ENCODE results near the gene RNF217.
A peak's percentile ranks its signal among the peaks of the same experiment; 100 is the strongest.

Gene RNF217

GRCh38 chr6:125015152-125015551 is 52.9 kb downstream of the RNF217 start:
- Histone ChIP-seq H2BK120ac (ENCODE audit: low read depth, low read length) (no peak overlapping the region), H3K36me3 (ENCODE audit: control insufficient read depth in 1 of 2, insufficient read depth in 2 of 2, low read depth in 1 of 2, low read length in 2 of 2) (peaks cover 0 to 5% of the 10 kb centered on the region in 2 experiments), H3K9me3 (ENCODE audit: control insufficient read depth, low read length) (no peaks in the 10 kb centered on the region), H3K27me3 (ENCODE audit: control insufficient read depth in 1 of 2, insufficient read depth in 1 of 2, low read length in 2 of 2) (no peaks in the 10 kb centered on the region), H2BK5ac (ENCODE audit: low read depth, low read length, poor library complexity, severe bottlenecking) (no peak overlapping the region), H3K18ac (ENCODE audit: low read depth in 1 of 2, low read length in 2 of 2) (no peak overlapping the region), H3K4me2 (ENCODE audit: low read length, poor library complexity, severe bottlenecking) (no peak overlapping the region), H3K9ac (ENCODE audit: low read length) (peak overlapping the region; percentile 26), H2AK5ac (ENCODE audit: low read length, severe bottlenecking) (no peak overlapping the region), H4K8ac (ENCODE audit: low read length) (no peak overlapping the region), H3K4me1 (ENCODE audit: control insufficient read depth, insufficient read depth, low read depth, low read length) (peaks cover 1% of the 10 kb centered on the region), H3K4me3 (ENCODE audit: insufficient read depth in 1 of 2, low read depth in 1 of 2, low read length in 2 of 2) (no peak overlapping the region), H4K91ac (ENCODE audit: low read length) (no peak overlapping the region), H2AFZ (ENCODE audit: low read depth, low read length) (no peak overlapping the region), H2BK15ac (ENCODE audit: low read depth, poor library complexity, severe bottlenecking) (no peak overlapping the region), H2BK12ac (ENCODE audit: low read length in 2 of 2) (no peak overlapping the region), H3K27ac (ENCODE audit: low read length, poor library complexity, severe bottlenecking) (no peak overlapping the region), H3K23ac (ENCODE audit: low read length in 2 of 2) (no peak overlapping the region), H3K79me1 (replicated peaks; ENCODE audit: low read length, poor library complexity, severe bottlenecking) (peaks cover 15% of the 10 kb centered on the region), H3K4ac (ENCODE audit: low read depth in 1 of 2, low read length in 2 of 2) (no peak overlapping the region), H3K14ac (ENCODE audit: low read length in 2 of 2) (no peak overlapping the region)
- WGBS: no CpG with 5 or more reads among the region's 4 CpGs
- DNase-seq: no peak

- Histone ChIP-seq H2BK120ac (ENCODE audit: low read depth, low read length) (no peak overlapping the region), H4K8ac (ENCODE audit: low read length) (no peak overlapping the region), H3K9ac (ENCODE audit: low read length) (no peak overlapping the region), H2BK5ac (ENCODE audit: low read depth, low read length, poor library complexity, severe bottlenecking) (no peak overlapping the region), H3K9me3 (ENCODE audit: control insufficient read depth, low read length) (no peaks in the 10 kb centered on the region), H3K27ac (ENCODE audit: low read length, poor library complexity, severe bottlenecking) (no peak overlapping the region), H3K18ac (ENCODE audit: low read depth in 1 of 2, low read length in 2 of 2) (no peak overlapping the region), H3K4me2 (ENCODE audit: low read length, poor library complexity, severe bottlenecking) (no peak overlapping the region), H3K4me1 (ENCODE audit: control insufficient read depth, insufficient read depth, low read depth, low read length) (peaks cover 1% of the 10 kb centered on the region), H3K27me3 (ENCODE audit: control insufficient read depth in 1 of 2, insufficient read depth in 1 of 2, low read length in 2 of 2) (no peaks in the 10 kb centered on the region), H3K36me3 (ENCODE audit: control insufficient read depth in 1 of 2, insufficient read depth in 2 of 2, low read depth in 1 of 2, low read length in 2 of 2) (peaks cover 0 to 5% of the 10 kb centered on the region in 2 experiments), H3K4me3 (ENCODE audit: insufficient read depth in 1 of 2, low read depth in 1 of 2, low read length in 2 of 2) (no peak overlapping the region), H3K23ac (ENCODE audit: low read length in 2 of 2) (no peak overlapping the region), H3K79me1 (replicated peaks; ENCODE audit: low read length, poor library complexity, severe bottlenecking) (peaks cover 17% of the 10 kb centered on the region), H3K14ac (ENCODE audit: low read length in 2 of 2) (no peak overlapping the region), H2BK15ac (ENCODE audit: low read depth, poor library complexity, severe bottlenecking) (no peak overlapping the region), H4K91ac (ENCODE audit: low read length) (no peak overlapping the region), H2AK5ac (ENCODE audit: low read length, severe bottlenecking) (no peak overlapping the region), H2BK12ac (ENCODE audit: low read length in 2 of 2) (no peak overlapping the region), H2AFZ (ENCODE audit: low read depth, low read length) (no peak overlapping the region), H3K4ac (ENCODE audit: low read depth in 1 of 2, low read length in 2 of 2) (no peak overlapping the region)
- no peak for DNase-seq
Measured at GRCh38 chr6:125018136-125018535, 55.9 kb downstream of the RNF217 start.

GRCh38 chr6:125019281-125019680 is 57.0 kb downstream of the RNF217 start:
- no peak overlapping the region for H2BK5ac ChIP-seq (ENCODE audit: low read depth, low read length, poor library complexity, severe bottlenecking)
- no peak overlapping the region for H2BK15ac ChIP-seq (ENCODE audit: low read depth, poor library complexity, severe bottlenecking)
- no peak overlapping the region for H3K18ac ChIP-seq (ENCODE audit: low read depth in 1 of 2, low read length in 2 of 2)
- H4K91ac ChIP-seq (ENCODE audit: low read length): no peak overlapping the region
- no peak for DNase-seq
- H3K36me3 ChIP-seq (ENCODE audit: control insufficient read depth in 1 of 2, insufficient read depth in 2 of 2, low read depth in 1 of 2, low read length in 2 of 2): peaks cover 0 to 5% of the 10 kb centered on the region in 2 experiments
- no peak overlapping the region for H2AK5ac ChIP-seq (ENCODE audit: low read length, severe bottlenecking)
- H3K9me3 ChIP-seq (ENCODE audit: control insufficient read depth, low read length): no peaks in the 10 kb centered on the region
- no peak overlapping the region for H3K9ac ChIP-seq (ENCODE audit: low read length)
- no peak overlapping the region for H3K4me3 ChIP-seq (ENCODE audit: insufficient read depth in 1 of 2, low read depth in 1 of 2, low read length in 2 of 2)
- H3K23ac ChIP-seq (ENCODE audit: low read length in 2 of 2): no peak overlapping the region
- no peak overlapping the region for H2BK120ac ChIP-seq (ENCODE audit: low read depth, low read length)
- H3K4ac ChIP-seq (ENCODE audit: low read depth in 1 of 2, low read length in 2 of 2): no peak overlapping the region
- 98% methylated on average over 1 of the region's 2 CpGs for WGBS
- H3K4me1 ChIP-seq (ENCODE audit: control insufficient read depth, insufficient read depth, low read depth, low read length): no peaks in the 10 kb centered on the region
- no peak overlapping the region for H3K4me2 ChIP-seq (ENCODE audit: low read length, poor library complexity, severe bottlenecking)
- no peaks in the 10 kb centered on the region for H3K27me3 ChIP-seq (ENCODE audit: control insufficient read depth in 1 of 2, insufficient read depth in 1 of 2, low read length in 2 of 2)
- no peak overlapping the region for H3K14ac ChIP-seq (ENCODE audit: low read length in 2 of 2)
- H2AFZ ChIP-seq (ENCODE audit: low read depth, low read length): no peak overlapping the region
- H3K27ac ChIP-seq (ENCODE audit: low read length, poor library complexity, severe bottlenecking): no peak overlapping the region
- H3K79me1 ChIP-seq (replicated peaks; ENCODE audit: low read length, poor library complexity, severe bottlenecking): peaks cover 22% of the 10 kb centered on the region
- no peak overlapping the region for H4K8ac ChIP-seq (ENCODE audit: low read length)
- H2BK12ac ChIP-seq (ENCODE audit: low read length in 2 of 2): no peak overlapping the region

- WGBS: 68% methylated on average over 4 of the region's 6 CpGs
- H2BK5ac ChIP-seq (ENCODE audit: low read depth, low read length, poor library complexity, severe bottlenecking): no peak overlapping the region
Measured at GRCh38 chr6:125019918-125020317, 57.7 kb downstream of the RNF217 start.

More at GRCh38 chr6:125019918-125020317, 57.7 kb downstream of the RNF217 start:
- peak; percentile 21 for DNase-seq
- no peak overlapping the region for H3K14ac ChIP-seq (ENCODE audit: low read length in 2 of 2)
- H3K79me1 ChIP-seq (replicated peaks; ENCODE audit: low read length, poor library complexity, severe bottlenecking): peaks cover 20% of the 10 kb centered on the region
- H3K9ac ChIP-seq (ENCODE audit: low read length): no peak overlapping the region
- H2BK15ac ChIP-seq (ENCODE audit: low read depth, poor library complexity, severe bottlenecking): no peak overlapping the region
- H2BK12ac ChIP-seq (ENCODE audit: low read length in 2 of 2): no peak overlapping the region
- H3K23ac ChIP-seq (ENCODE audit: low read length in 2 of 2): no peak overlapping the region
- no peak overlapping the region for H2BK120ac ChIP-seq (ENCODE audit: low read depth, low read length)
- no peak overlapping the region for H3K4me3 ChIP-seq (ENCODE audit: insufficient read depth in 1 of 2, low read depth in 1 of 2, low read length in 2 of 2)
- no peak overlapping the region for H4K8ac ChIP-seq (ENCODE audit: low read length)
- no peak overlapping the region for H3K4me2 ChIP-seq (ENCODE audit: low read length, poor library complexity, severe bottlenecking)
- peak overlapping the region in 1 of 2 experiments; percentile 28 for H3K18ac ChIP-seq (ENCODE audit: low read depth in 1 of 2, low read length in 2 of 2)
- no peak overlapping the region for H2AFZ ChIP-seq (ENCODE audit: low read depth, low read length)
- no peak overlapping the region for H3K27ac ChIP-seq (ENCODE audit: low read length, poor library complexity, severe bottlenecking)
- peaks cover 0 to 5% of the 10 kb centered on the region in 2 experiments for H3K36me3 ChIP-seq (ENCODE audit: control insufficient read depth in 1 of 2, insufficient read depth in 2 of 2, low read depth in 1 of 2, low read length in 2 of 2)
- H4K91ac ChIP-seq (ENCODE audit: low read length): no peak overlapping the region
- no peaks in the 10 kb centered on the region for H3K9me3 ChIP-seq (ENCODE audit: control insufficient read depth, low read length)
- no peaks in the 10 kb centered on the region for H3K4me1 ChIP-seq (ENCODE audit: control insufficient read depth, insufficient read depth, low read depth, low read length)
- H3K4ac ChIP-seq (ENCODE audit: low read depth in 1 of 2, low read length in 2 of 2): no peak overlapping the region
- no peak overlapping the region for H2AK5ac ChIP-seq (ENCODE audit: low read length, severe bottlenecking)
- H3K27me3 ChIP-seq (ENCODE audit: control insufficient read depth in 1 of 2, insufficient read depth in 1 of 2, low read length in 2 of 2): no peaks in the 10 kb centered on the region
